Measurements from ENCODE around the gene TOB1.

GRCh38 chr17:50892101-50892776, 26.1 kb upstream of the TOB1 start:
- TF ChIP-seq POLR2A (IDR thresholded peaks at IDR 0.05): no peak
- TF ChIP-seq CTCF (IDR thresholded peaks at IDR 0.05): no peak
